Heart left ventricle (tissue), 13 donors: ENCODE data around the gene WASF3.
"Not testable (repeated sequence)": the region's sequence is repeated elsewhere in the genome, so short reads cannot be mapped to it uniquely, and the experiment has no call there.

Source experiments
- POLR2A ChIP-seq, 2 donors: fragments of 450-650 bp; IDR thresholded peaks; one replicate each; pipeline ENCODE4 v1.6.1; 2017; ENCODE audit warnings: antibody characterized with exemption in 2 of 2, mild to moderate bottlenecking in 2 of 2, moderate library complexity in 2 of 2
- TF ChIP-seq, protein P1 (sequence below), 12 donors: fragments of 200-600 bp; sonication (generic) in 4 of 12; IDR thresholded peaks; one replicate each; pipeline versions ENCODE4 v1.5.0 to v1.8.0; 2018 to 2022; ENCODE audit warnings: antibody characterized with exemption in 12 of 12, mild to moderate bottlenecking in 5 of 12
- donor health status: ischemic (EF 13 %, LVEDD 7.1; RV severe dilation, severe dysfunction).
- donor health status: DM: no; HTN: yes; CAD: no.
- donor health status: DM: no; HTN: no; CAD: no.
- donor health status: ischemic (EF 25% LVEDD 6.9; RV normal size, moderate dysfunction).
- donor health status: ischemic (EF 25% LVEDD 5.7; RV mildly dilated, moderate dysfunction).
- donor health status: ischemic (EF 35%, LVEDD 5.7; RV mildly dilated, moderate dysfunction).
- donor health status: nonischemic (EF 11% LVEDD 7.7; RV severe dilation, severe dysfunction).
- donor health status: DM: yes; HTN: yes; CAD: no.
- donor health status: PGD.
- donor health status: ischemic (EF 29% LVEDD 5.4; RV normal size, mild dysfunction).
- donor health status: nonischemic (EF 23%, LVEDD 6.1; RV moderate dilation, normal function).

DNA sequence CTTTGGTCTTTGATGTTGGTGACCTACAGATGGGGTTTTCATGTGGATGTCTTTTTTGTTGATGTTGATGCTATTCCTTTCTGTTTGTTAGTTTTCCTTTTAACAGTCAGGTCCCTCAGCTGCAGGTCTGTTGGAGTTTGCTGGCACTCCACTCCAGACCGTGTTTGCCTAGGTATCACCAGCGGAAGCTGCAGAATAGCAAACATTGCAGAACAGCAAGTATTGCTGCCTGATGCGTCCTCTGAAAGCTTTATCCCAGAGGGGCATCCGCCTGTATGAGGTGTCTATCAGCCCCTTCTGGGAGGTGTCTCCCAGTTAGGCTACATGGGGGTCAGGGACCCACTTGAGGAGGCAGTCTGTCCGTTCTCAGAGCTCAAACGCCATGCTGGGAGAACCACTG is 78.2 kb downstream of the WASF3 start:
- TF ChIP-seq, protein P1, sequence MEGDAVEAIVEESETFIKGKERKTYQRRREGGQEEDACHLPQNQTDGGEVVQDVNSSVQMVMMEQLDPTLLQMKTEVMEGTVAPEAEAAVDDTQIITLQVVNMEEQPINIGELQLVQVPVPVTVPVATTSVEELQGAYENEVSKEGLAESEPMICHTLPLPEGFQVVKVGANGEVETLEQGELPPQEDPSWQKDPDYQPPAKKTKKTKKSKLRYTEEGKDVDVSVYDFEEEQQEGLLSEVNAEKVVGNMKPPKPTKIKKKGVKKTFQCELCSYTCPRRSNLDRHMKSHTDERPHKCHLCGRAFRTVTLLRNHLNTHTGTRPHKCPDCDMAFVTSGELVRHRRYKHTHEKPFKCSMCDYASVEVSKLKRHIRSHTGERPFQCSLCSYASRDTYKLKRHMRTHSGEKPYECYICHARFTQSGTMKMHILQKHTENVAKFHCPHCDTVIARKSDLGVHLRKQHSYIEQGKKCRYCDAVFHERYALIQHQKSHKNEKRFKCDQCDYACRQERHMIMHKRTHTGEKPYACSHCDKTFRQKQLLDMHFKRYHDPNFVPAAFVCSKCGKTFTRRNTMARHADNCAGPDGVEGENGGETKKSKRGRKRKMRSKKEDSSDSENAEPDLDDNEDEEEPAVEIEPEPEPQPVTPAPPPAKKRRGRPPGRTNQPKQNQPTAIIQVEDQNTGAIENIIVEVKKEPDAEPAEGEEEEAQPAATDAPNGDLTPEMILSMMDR (IDR thresholded peaks at IDR 0.05): not testable (repeated sequence)
- TF ChIP-seq POLR2A (IDR thresholded peaks at IDR 0.05): not testable (repeated sequence)
